ENCODE data around the gene KRTAP1-1.
"Not testable (repeated sequence)": the region's sequence is repeated elsewhere in the genome, so short reads cannot be mapped to it uniquely, and the experiment has no call there.

Gene KRTAP1-1

DNA sequence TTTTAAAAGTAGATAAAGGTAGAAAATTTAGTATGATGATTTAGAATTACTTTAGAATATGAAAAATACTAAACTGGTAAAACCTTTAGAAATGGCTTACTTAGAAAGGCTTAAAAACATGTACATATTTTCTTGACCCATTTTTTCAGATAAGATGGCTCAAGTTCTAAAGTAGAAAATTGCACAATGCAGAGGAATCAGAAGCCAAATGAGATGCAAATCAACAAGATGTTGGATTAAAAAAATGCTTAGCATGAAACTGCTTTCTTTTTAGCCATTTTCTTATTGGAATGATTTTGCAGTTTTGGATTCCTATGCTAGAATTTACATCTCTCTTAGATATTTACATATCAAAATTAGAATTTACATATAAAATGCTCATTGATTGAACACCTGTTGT lies 30.8 kb downstream of the KRTAP1-1 start:
- no peak for DNase-seq

DNA sequence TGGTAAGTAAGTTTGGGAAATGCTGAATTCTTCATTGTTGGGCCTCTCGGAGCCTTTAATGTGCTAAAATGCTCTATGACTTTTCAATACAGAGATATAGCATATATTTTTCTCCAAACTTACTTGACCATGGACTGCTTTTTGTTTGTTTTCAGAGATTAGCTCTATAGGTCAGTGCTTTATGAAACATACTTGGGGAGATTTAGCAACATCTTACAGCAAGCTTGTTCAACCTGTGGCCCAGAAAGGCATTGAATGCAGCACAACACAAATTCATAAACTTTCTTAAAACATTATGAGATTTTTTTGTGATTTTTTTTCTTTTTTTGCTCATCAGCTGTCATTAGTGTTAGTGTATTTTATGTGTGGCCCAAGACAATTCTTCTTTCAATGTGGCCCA lies 31.3 kb downstream of the KRTAP1-1 start:
- DNase-seq: no peak

DNA sequence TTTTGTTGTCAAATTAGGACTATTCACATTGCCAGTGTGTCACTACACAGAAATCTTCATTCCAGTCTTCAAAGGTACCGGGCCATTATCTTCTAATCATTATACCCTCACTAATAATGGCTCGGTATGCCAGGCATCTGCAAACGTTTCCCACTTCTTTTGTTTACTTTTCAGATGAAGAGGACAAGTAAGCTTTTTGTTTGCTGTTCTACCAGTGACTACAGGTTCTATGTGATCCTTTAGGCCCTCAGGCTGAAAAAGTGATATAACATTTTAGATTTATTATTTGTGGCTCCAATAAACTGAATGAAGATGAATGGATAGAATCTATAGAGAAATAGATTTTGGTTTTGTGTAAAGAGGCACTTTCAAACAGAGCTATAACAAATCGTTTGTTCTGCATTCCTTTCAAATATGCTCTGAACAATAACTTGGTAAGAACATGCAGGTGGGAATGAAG lies 31.9 kb downstream of the KRTAP1-1 start:
- DNase-seq: no peak

DNA sequence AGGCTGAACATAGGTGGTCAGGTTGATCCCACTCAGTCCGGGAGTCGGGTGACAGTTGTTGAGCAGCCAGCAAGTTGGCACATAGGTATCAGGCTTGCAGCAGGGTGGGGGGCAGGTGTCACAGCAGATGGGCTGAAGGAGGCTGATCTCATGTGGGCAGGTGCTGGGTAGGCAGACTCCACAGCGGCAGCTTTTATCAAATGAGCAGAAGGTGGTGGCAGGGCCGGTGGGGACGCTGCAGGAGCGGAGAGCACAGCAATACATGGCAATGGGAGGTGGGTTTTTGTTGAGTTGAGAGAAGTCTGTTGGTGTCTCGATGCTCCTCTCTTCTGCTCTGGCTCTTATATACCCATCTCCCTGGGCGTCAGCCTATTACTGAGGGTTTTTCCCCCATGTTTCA lies 32.4 kb downstream of the KRTAP1-1 start, which contains the start of gene KRTAP3-1:
TSS of gene KRTAP3-1 (minus strand) at position 318 of the 400 bp plus-strand sequence. CDS start at position 264, 54 bp downstream.
- DNase-seq: no peak

DNA sequence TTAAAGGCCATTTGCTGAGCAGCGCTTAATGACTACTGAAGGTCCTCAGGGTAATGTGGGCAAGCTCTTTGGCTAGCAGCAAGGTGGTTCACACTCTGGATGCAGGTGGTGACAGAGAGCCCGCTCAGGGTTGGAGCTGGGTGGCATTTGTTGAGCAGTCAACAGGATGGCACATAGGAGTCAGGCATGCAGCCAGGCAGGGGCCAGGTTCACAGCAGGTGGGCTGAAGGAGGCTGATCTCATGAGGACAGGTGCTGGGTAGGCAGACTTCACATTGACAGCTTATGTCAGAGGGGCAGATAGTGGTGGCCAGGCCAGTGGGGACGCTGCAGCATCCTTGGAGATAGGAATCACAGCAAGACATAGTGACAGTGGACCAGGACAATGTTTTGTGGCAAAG lies 36.9 kb downstream of the KRTAP1-1 start:
- DNase-seq: no peak

DNA sequence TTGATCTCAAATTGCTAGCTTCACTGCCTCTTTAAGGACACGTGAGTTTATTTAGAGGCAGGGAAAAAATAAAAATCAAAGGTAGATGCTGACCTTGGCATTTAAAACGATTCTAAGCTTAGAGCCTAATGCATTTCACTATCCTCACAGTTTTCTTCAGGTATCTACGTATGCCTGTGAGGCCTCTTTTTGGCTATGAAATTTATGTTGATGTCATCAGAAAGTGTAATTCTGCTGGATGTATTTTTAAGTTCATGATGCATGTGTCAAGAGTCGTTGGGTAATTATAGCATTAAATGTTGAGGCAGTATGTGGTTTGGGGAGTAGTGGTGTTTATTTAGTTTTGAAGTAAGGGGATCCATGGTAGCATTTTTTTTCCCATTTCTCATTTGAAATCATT lies 37.3 kb downstream of the KRTAP1-1 start:
- no peak for DNase-seq

DNA sequence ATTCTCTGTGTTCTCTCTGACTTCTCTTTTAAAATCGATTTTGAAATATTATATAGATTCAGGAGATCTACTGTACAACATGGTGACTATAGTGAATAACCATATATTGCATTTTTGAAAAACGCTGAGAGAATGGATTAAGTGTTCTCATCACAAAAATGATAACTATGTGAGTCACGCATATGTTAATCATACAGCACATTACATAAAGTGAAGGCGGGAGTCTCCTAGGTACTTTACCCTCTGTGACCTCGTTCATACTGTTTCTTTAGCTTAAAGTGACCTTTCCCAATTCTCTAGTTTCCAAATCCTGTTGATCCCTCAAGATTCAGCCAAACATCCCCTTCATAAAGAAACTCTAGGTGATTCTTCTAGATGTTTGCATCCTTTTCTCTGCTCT lies 38.4 kb downstream of the KRTAP1-1 start:
- no peak for DNase-seq

DNA sequence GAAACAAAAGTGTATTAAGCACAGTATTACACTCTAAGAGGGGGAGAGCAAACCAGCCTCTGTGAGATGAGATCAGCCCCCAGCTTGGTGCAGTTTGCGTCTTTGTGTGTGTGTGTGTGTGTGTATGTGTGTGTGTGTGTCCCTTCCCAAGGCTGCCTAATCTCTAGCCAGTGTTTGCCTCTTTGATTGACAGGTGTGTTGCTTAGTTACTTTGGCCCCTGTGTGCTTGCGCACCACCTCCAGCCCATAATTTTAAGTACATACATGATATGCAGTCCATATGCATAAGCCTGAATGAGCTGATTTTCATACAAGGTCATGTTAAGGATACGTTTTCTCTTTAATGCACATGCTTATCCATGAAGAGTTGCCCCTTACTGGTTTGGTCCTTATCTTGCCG lies 39.5 kb downstream of the KRTAP1-1 start:
- DNase-seq: no peak

DNA sequence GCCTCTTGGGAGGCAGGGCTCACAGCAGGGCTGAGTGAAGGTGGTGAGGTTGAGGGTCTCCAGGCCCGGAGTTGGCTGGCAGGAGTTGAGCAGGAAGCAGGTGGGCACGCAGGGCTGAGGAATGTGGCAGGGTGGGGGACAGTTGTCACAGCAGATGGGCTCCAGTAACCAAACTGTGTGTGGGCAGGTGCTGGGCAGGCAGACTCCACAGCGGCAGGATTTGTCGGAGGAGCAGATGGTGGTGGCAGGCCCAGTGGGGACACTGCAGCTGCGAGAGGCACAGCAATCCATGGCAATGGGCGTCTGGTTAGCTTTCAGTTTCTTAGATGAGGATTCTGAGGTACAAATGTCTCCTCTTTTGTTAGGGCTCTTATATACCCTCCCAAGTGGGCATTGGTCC lies 41.7 kb downstream of the KRTAP1-1 start, which contains the start of gene KRTAP3-2:
TSS of gene KRTAP3-2 (minus strand) at position 344 of the 400 bp plus-strand sequence. CDS start at position 291, 53 bp downstream.
- DNase-seq: not testable (repeated sequence)

DNA sequence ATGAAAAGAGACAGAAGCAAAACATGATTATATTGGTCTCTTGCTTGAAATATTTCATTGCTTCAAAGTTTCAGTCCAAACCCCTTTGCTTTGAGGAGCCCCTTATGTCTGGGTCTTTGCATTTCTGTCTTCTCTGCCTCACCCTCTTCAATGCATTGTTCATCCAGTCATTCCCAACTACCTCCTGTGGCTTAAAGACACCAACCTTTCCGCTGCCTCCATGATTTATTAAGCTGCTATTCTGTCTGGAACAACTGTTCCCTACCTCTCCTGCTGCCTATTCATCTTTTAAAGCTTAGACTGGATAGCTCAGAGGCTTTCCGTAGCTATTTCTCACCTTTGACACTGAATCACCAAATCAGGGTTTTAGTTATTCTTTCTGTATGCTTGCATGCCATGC lies 43.9 kb downstream of the KRTAP1-1 start:
- no peak for DNase-seq

DNA sequence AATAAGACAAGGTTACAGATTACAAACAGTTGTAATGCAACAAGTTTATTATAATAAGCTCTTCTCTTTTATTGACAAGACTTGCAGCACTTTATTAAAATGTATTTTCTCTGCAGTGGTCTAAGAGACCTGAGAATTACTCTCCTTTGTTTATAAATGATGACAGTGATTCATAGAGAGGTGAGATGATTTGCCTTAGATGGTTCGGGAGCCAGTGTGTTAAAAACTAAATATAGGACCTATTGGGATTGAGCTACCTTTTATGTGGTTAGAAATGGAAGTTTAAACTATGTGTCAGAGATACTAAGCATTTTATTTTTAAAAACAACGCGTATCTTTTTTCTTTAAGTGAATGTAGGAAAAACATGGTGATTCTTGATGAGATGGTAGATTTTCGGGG lies 44.4 kb downstream of the KRTAP1-1 start:
- DNase-seq: no peak

DNA sequence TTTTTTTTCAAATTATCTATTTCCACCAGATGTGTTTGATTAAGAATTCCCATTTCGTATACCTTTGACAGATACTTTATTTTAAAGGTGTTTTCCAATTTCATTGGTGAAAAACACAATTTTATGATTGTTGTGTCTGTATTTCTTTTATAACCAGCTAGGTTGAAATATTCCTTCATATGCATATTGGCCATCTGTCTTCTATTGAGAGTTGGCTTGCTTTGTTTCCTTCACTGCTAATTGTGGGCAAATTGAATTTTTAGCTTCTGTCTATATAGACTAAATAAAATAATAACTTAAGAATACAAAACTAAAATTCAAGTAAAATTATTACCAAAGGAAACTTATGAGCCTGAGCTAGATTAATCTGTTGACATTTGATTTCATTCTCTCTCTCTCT lies 46.1 kb downstream of the KRTAP1-1 start:
- no peak for DNase-seq

DNA sequence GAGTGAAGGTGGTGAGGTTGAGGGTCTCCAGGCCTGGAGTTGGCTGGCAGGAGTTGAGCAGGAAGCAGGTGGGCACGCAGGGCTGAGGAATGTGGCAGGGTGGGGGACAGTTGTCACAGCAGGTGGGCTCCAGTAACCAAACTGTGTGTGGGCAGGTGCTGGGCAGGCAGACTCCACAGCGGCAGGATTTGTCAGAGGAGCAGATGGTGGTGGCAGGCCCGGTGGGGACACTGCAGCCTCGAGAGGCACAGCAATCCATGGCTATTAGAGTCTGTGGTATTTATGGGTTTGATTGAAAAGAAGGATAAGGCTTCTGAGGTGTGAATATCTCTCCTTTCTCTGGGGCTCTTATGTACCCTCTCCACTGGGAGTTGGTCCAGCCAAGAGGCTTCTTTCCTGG lies 47.4 kb downstream of the KRTAP1-1 start, which contains the start of gene KRTAP3-3:
TSS of gene KRTAP3-3 (minus strand) at position 326 of the 400 bp plus-strand sequence. CDS start at position 259, 67 bp downstream.
- DNase-seq: no peak

DNA sequence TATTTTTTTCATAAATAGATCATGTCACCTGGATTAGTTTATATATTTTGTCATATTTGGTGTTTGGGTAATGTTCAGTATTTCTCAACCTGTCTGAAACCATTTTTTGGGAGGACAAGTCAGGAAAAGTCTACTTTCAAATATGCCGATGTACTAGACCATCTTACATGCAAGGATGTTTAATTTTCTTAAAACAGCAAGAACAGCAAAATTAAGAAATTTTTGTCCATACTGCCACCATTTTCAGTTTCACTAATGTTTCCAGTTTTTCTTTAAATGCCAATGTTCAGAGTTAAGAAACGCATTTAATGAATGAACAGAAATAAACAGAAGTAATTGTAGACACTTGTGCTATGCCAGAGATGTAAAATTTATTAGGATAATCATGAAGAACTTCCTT lies 48.2 kb downstream of the KRTAP1-1 start:
- DNase-seq: no peak

DNA sequence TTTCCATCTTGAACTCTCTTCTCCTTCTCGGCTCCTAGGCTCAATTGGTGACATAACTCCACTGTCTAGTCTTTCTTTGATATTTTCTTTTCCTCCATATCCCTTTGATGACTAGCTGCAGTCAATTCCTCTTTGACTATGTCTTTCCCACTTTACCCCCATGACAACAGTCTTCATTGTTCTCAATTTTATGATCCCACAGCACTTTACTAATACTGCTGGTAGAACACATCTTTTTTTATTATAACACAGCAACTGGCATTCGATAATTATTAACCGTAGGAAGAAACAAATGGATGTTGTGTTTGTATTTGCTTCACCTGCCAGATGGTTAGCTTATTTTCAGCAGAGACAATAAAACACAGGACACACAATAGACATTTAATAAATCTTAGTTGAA lies 48.6 kb downstream of the KRTAP1-1 start:
- no peak for DNase-seq

Data from effector CD4-positive, alpha-beta T cell (primary cell).